ENCODE data around the gene EPB41L2.
"Not testable (repeated sequence)": the region's sequence is repeated elsewhere in the genome, so short reads cannot be mapped to it uniquely, and the experiment has no call there.

Gene EPB41L2

DNA sequence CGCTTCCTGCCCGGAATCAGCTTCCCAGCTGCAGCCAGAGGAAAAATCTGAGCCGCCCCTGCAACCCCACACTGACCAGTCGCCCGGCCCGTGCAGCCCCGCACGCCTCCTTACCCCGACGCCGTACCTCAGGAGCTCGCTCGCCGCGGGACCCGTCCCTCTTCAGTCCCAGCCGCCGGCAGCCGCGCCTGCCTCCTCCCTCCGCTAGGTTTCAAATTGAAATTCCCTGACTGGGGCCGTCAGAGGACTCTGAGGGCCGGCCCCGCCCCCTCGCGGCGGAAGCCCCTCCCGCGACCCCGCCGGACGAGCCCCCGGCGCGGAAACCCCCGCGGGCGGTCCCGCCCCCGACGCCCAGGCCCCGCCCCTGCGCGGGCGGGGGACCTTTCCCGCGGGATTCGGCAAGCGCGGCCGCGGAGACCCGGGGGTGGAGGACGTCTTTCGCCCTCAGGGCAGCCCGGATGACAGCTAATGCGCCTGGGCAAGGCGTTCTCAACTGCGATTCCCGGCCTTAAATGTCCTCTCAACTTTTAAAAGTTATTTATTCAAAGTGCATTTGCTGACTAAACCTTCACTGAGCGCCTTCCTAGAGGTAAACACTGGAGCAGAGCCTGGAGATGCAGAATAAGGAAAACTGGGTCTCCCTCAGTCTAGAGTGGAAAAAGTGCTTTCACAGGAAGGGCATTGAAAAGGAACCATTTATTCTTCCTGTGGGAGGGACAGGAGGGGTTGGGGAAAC is at the start of gene EPB41L2:
TSS of gene EPB41L2 (minus strand) at position 218 of the 736 bp plus-strand sequence. CDS start 106,760 bp downstream, outside the sequence.
- peak; percentile 83 for DNase-seq (ENCODE audit: low spot score)

GRCh38 chr6:131112249-131112648 is 49.2 kb upstream of the EPB41L2 start:
- no peak for DNase-seq (ENCODE audit: low spot score)

GRCh38 chr6:131107151-131107550 is 44.1 kb upstream of the EPB41L2 start:
- no peak for DNase-seq (ENCODE audit: low spot score)

DNA sequence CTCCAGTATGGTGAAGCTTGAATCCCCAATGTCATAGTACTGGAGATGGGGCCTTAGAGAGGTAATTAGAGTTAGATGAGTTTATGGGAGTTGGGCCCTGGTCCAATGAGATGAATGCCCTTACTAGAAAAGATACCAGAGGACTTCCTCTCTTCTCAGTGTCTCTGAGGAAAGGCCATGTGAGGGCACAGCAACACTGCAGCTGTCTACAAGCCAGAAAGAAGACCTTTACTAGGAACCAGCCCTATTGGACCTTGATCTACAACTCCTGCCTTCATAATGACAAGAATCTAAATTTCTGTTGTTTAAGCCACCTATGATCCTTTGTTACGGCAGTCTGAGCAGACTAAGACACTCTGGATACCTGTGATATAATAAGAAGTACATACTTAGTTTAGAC is 40.9 kb upstream of the EPB41L2 start:
- no peak for DNase-seq (ENCODE audit: low spot score)

DNA sequence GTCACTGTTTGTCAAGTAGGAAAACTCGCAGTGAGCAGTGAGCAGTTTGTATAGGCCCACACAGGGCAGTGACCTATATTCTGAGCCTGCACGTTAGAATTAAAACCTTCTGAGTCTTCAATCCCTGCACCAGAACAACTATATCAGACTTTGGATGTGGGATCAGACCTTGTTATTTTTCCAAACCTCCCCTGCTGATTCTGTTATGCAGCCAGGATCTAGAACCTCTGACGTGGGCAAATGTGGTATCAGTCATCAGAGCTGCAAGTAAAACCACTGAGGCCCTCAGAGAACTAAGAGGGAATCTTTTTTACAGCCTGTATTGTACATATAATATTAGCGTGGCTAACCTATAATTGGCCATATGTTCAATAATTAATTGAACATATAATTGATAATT is 40.3 kb upstream of the EPB41L2 start:
- DNase-seq (ENCODE audit: low spot score): no peak

GRCh38 chr6:131101911-131102680 is 39.1 kb upstream of the EPB41L2 start:
- no peak for DNase-seq (ENCODE audit: low spot score)

GRCh38 chr6:131096786-131097185 is 33.7 kb upstream of the EPB41L2 start:
- no peak for DNase-seq (ENCODE audit: low spot score)

DNA sequence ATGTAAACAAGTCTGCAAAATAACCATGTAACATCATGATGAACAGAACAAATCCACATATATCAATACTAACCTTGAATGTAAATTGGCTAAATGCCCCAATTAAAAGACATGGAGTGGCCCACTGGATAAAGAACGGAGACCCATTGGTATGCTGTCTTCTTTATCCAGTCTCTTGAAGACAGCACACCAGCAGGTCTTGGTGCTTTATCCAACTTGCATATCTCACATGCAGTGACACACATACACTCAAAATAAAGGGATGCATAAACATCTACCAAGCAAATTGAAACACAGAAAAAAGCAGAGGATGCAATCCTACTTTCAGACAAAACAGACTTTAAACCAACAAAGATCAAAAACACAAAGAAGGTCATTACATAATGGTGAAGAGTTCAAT is 30.3 kb upstream of the EPB41L2 start:
- no peak for DNase-seq (ENCODE audit: low spot score)

- not testable (repeated sequence) for DNase-seq (ENCODE audit: low spot score)
Observed at GRCh38 chr6:131091944-131092343, 28.9 kb upstream of the EPB41L2 start.

DNA sequence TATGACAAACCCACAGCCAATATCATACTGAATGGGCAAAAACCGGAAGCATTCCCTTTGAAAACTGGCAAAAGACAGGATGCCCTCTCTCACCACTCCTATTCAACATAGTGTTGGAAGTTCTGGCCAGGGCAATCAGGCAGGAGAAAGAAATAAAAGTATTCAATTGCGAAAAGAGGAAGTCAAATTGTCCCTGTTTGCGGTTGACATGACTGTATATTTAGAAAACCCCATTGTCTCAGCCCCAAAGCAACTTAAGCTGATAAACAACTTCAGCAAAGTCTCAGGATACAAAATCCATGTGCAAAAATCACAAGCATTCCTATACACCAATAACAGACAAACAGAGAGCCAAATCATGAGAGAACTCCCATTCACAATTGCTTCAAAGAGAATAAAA is 27.3 kb upstream of the EPB41L2 start:
- not testable (repeated sequence) for DNase-seq (ENCODE audit: low spot score)

- no peak for DNase-seq (ENCODE audit: low spot score)
Observed at GRCh38 chr6:131084982-131085381, 21.9 kb upstream of the EPB41L2 start.

- no peak for DNase-seq (ENCODE audit: low spot score)
Observed at GRCh38 chr6:131083687-131084086, 20.6 kb upstream of the EPB41L2 start.

DNA sequence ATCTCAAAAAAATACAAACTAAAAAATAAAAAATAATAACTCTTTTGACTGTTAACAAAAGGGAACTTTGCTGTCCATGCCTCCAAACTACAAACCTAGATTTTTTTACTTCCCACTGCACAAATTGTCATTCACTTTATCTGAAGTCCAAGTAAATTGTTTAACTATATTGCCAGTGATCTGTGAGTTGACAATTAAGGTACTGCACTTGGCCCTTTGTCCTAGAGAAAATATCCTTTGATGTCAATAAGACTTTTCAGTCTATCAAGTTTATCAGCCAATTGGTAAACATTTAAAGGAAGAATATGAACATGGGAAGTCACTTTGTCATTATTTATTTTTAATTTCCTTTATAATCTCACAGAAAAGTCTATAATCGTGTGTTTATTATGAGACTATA is 19.3 kb upstream of the EPB41L2 start:
- no peak for DNase-seq (ENCODE audit: low spot score)

- no peak for DNase-seq (ENCODE audit: low spot score)
Observed at GRCh38 chr6:131080084-131080483, 17.0 kb upstream of the EPB41L2 start.

GRCh38 chr6:131073577-131073976 is 10.5 kb upstream of the EPB41L2 start:
- DNase-seq (ENCODE audit: low spot score): no peak

GRCh38 chr6:131070061-131070460 is 7.0 kb upstream of the EPB41L2 start:
- DNase-seq (ENCODE audit: low spot score): no peak

DNA sequence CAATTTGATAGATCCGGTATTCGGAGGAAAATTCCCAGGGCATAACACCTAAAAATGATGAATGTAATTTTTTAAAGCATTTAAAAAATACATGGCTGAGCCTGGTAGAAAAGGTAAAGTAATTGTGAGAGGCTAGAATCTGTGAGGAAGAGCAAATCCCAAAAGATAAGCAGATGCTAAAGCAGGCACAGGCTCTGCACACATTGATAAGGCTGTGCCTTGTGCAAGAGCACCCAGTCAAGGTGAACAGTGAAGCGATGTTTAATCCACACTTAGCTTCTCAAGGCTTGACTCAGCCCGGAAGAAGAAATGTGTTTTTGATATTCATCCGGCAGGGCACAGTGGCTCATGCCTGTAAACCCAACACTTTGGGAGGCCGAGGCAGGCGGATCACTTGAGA is 5.1 kb upstream of the EPB41L2 start:
- DNase-seq (ENCODE audit: low spot score): no peak

DNA sequence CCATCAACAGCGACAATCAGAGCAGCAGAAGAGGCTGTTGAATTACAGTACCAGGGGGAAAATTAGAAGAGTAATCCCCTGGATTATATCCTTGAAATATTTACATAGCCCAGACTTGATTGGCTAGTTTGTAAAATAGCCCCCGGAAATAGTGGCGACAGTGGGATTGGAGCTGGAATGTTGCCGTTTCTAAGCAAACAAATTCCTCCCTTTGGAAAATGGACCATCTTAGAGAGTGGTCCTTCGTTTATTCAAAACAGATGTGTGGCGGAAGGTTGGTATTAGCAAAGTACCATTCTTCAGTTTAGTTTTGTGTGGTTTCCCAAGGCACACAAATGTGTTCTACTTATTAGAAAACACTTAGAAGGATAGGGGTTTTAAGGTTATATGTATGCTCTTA is 4.5 kb upstream of the EPB41L2 start:
- DNase-seq (ENCODE audit: low spot score): no peak

DNA sequence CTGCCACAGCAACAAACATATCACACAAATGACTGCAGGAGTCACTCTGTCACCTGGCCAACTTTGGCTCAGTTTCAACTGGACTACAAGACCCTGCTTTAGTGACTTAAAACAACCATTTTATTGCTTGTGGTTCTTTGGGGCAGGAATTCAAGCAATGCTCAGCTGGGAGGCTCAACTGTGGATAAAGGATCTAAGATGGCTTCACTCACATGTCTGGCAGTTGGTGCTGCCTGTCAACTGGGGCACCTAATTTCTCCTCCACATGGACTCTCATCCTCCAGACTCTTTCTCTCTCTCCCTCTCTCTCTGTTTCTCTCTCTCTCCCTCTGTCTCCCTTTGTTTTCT is 2.8 kb upstream of the EPB41L2 start:
- DNase-seq (ENCODE audit: low spot score): no peak

- no peak for DNase-seq (ENCODE audit: low spot score)
Observed at GRCh38 chr6:131065112-131065823, 2.2 kb upstream of the EPB41L2 start.

- peak; percentile 10 for DNase-seq (ENCODE audit: low spot score)
Observed at GRCh38 chr6:131063764-131064272, 773 bp upstream of the EPB41L2 start.

- no peak for DNase-seq (ENCODE audit: low spot score)
Observed at GRCh38 chr6:131062241-131063027, 611 bp downstream of the EPB41L2 start.
